Esophagus muscularis mucosa (tissue), 4 donors: ENCODE results near the gene DGUOK.

Source experiments
- EP300 ChIP-seq: sonication (generic); formaldehyde crosslinking; IDR thresholded peaks from one replicate; pipeline ENCODE4 v1.6.1; 2017; ENCODE audit warnings: antibody characterized with exemption
- POLR2A ChIP-seq: fragments of 450-650 bp; IDR thresholded peaks from one replicate; pipeline ENCODE4 v1.6.1; 2017; ENCODE audit warnings: antibody characterized with exemption, moderate library complexity, mild to moderate bottlenecking, low read depth
- TF ChIP-seq, protein P1 (sequence below), 3 experiments: fragments of 200-600 bp in 2 of 3; fragments of 450-650 bp in 1 of 3; sonication (generic) in 2 of 3; IDR thresholded peaks; one replicate each; pipeline ENCODE4 v1.5.1; 2017 to 2019; ENCODE audit warnings: antibody characterized with exemption in 3 of 3, mild to moderate bottlenecking in 2 of 3, moderate library complexity in 1 of 3

DNA sequence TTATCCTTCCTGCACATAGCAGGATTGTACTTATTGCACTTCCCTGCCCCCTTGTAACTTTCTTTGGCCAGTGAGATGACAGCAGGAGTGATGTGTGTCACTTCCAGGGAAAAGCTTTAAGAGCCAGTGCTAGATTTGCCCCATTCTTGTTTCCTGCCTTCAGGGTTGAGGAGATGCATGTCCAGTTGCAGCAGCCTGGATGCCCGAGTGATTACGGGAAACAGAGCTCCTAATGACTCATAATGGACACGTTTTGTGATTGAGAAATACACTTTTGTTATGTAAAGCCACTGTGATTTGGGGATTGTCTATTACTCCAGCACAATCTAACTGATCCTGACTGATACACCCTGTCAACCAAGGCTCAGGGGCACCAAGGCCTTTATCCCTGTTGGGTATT, 53.0 kb downstream of the DGUOK start:
- TF ChIP-seq, protein P1, sequence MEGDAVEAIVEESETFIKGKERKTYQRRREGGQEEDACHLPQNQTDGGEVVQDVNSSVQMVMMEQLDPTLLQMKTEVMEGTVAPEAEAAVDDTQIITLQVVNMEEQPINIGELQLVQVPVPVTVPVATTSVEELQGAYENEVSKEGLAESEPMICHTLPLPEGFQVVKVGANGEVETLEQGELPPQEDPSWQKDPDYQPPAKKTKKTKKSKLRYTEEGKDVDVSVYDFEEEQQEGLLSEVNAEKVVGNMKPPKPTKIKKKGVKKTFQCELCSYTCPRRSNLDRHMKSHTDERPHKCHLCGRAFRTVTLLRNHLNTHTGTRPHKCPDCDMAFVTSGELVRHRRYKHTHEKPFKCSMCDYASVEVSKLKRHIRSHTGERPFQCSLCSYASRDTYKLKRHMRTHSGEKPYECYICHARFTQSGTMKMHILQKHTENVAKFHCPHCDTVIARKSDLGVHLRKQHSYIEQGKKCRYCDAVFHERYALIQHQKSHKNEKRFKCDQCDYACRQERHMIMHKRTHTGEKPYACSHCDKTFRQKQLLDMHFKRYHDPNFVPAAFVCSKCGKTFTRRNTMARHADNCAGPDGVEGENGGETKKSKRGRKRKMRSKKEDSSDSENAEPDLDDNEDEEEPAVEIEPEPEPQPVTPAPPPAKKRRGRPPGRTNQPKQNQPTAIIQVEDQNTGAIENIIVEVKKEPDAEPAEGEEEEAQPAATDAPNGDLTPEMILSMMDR (IDR thresholded peaks at IDR 0.05): no peak
- TF ChIP-seq POLR2A (no peak), EP300 (no peak)
